Stimulated activated CD4-positive, alpha-beta T cell treated with anti-CD3 and anti-CD28 coated beads, TNF-alpha, amount 100 ng/mL, for 4 hours (primary cell): Measurements from ENCODE around the gene TTC1.
"Not testable (repeated sequence)": the region's sequence is repeated elsewhere in the genome, so short reads cannot be mapped to it uniquely, and the experiment has no call there.

Experiments
- DNase-seq, 3 experiments: peaks; one replicate each; pipeline ENCODE4 v3.0.0-alpha.2; 2020; ENCODE audit warnings: low read depth in 3 of 3

The TTC1 gene

GRCh38 chr5:159995907-159996306 is 13.0 kb upstream of the TTC1 start:
- no peak for DNase-seq

- DNase-seq, result no peak
Measured at GRCh38 chr5:160001457-160001856, 7.5 kb upstream of the TTC1 start.

GRCh38 chr5:160007514-160007913 is 1.4 kb upstream of the TTC1 start:
- no peak for DNase-seq

- DNase-seq, result not testable (repeated sequence)
Measured at GRCh38 chr5:160008529-160008876, 436 bp upstream of the TTC1 start.

GRCh38 chr5:160009591-160009989 is 651 bp downstream of the TTC1 start:
- no peak for DNase-seq

- DNase-seq, result no peak
Measured at GRCh38 chr5:160011471-160011870, 2.5 kb downstream of the TTC1 start.

GRCh38 chr5:160014197-160014596 is 5.3 kb downstream of the TTC1 start:
- not testable (repeated sequence) for DNase-seq

GRCh38 chr5:160018945-160019625 is 10.1 kb downstream of the TTC1 start:
- no peak for DNase-seq

GRCh38 chr5:160020266-160020770 is 11.4 kb downstream of the TTC1 start:
- no peak for DNase-seq

- no peak for DNase-seq
Measured at GRCh38 chr5:160020964-160021363, 12.0 kb downstream of the TTC1 start.

- DNase-seq, result peak in 1 of 3 experiments; percentile 30
Measured at GRCh38 chr5:160021831-160022446, 13.0 kb downstream of the TTC1 start.

- DNase-seq, result no peak
Measured at GRCh38 chr5:160023007-160023907, 14.3 kb downstream of the TTC1 start.

- DNase-seq, result no peak
Measured at GRCh38 chr5:160023908-160024630, 15.1 kb downstream of the TTC1 start.

GRCh38 chr5:160029004-160029403 is 20.1 kb downstream of the TTC1 start:
- DNase-seq, result no peak

GRCh38 chr5:160029540-160030139 is 20.7 kb downstream of the TTC1 start:
- DNase-seq, result no peak

GRCh38 chr5:160030631-160031377 is 21.9 kb downstream of the TTC1 start:
- no peak for DNase-seq

- no peak for DNase-seq
Measured at GRCh38 chr5:160033546-160034252, 24.8 kb downstream of the TTC1 start.

- no peak for DNase-seq
Measured at GRCh38 chr5:160036243-160036642, 27.3 kb downstream of the TTC1 start.

- DNase-seq, result no peak
Measured at GRCh38 chr5:160036884-160037283, 27.9 kb downstream of the TTC1 start.
